OCI-LY1 (cell line): ENCODE measurements around the gene NADK2.

Experiments
- H2AFZ ChIP-seq: fragments of 200-600 bp; sonication (generic), shearing (Covaris generic); 2 replicates; pipeline ENCODE4 v1.6.0; 2014; ENCODE audit warnings: antibody characterized with exemption, mild to moderate bottlenecking, low read length
- H3F3A ChIP-seq: fragments of 200-600 bp; sonication (generic), shearing (Covaris generic); 2 replicates; pipeline ENCODE4 v1.6.0; 2014; ENCODE audit warnings: mild to moderate bottlenecking, antibody characterized with exemption, low read length, moderate library complexity; ENCODE audit not compliant: insufficient read depth
- H3K27ac ChIP-seq: fragments of 200-600 bp; sonication (generic); 2 replicates; pipeline ENCODE4 v1.5.1; 2014; ENCODE audit warnings: low read length, mixed run types, mild to moderate bottlenecking, low read depth; ENCODE audit not compliant: poor library complexity, severe bottlenecking
- H3K27me3 ChIP-seq: fragments of 200-600 bp; sonication (generic); 2 replicates; pipeline ENCODE4 v1.6.0; 2014; ENCODE audit warnings: antibody characterized with exemption, mild to moderate bottlenecking, low read length, moderate library complexity; ENCODE audit not compliant: insufficient read depth
- H3K36me3 ChIP-seq: fragments of 200-600 bp; sonication (generic); 2 replicates; pipeline ENCODE4 v1.6.1; 2014; ENCODE audit warnings: mild to moderate bottlenecking, antibody characterized with exemption, low read length, moderate library complexity, mixed read lengths; ENCODE audit not compliant: insufficient read depth
- H3K4me1 ChIP-seq: fragments of 200-600 bp; sonication (generic); 2 replicates; pipeline ENCODE4 v1.5.1; 2014; ENCODE audit warnings: mild to moderate bottlenecking, low read length, moderate library complexity; ENCODE audit not compliant: insufficient read depth, severe bottlenecking
- H3K4me2 ChIP-seq: fragments of 200-600 bp; sonication (generic), shearing (Covaris generic); 2 replicates; pipeline ENCODE4 v1.6.1; 2014; ENCODE audit warnings: low read length
- H3K4me3 ChIP-seq: fragments of 200-600 bp; sonication (generic); 2 replicates; pipeline ENCODE4 v1.5.1; 2014; ENCODE audit warnings: low read length, low read depth, mild to moderate bottlenecking, mixed read lengths; ENCODE audit not compliant: poor library complexity, severe bottlenecking
- H3K79me2 ChIP-seq: fragments of 200-600 bp; shearing (Covaris generic); 2 replicates; pipeline ENCODE4 v1.6.1; 2016; ENCODE audit warnings: mixed run types, low read length, mixed read lengths; ENCODE audit not compliant: insufficient read depth
- H3K9ac ChIP-seq: fragments of 200-600 bp; sonication (generic), shearing (Covaris generic); 2 replicates; pipeline ENCODE4 v1.6.1; 2014; ENCODE audit warnings: mild to moderate bottlenecking, low read length, mixed read lengths
- H3K9me2 ChIP-seq: fragments of 200-600 bp; sonication (generic), shearing (Covaris generic); 2 replicates; pipeline ENCODE4 v1.6.1; 2014; ENCODE audit warnings: low read depth, mild to moderate bottlenecking, low read length, mixed read lengths
- H3K9me3 ChIP-seq: fragments of 200-600 bp; shearing (Covaris generic); 2 replicates; pipeline ENCODE4 v1.6.1; 2014; ENCODE audit warnings: low read length, mixed read lengths
- H4K20me1 ChIP-seq: fragments of 200-600 bp; sonication (generic), shearing (Covaris generic); 2 replicates; pipeline ENCODE4 v1.6.0; 2016; ENCODE audit warnings: mild to moderate bottlenecking, low read length; ENCODE audit not compliant: insufficient read depth
- EZH2 ChIP-seq: fragments of 200-600 bp; sonication (generic), shearing (Covaris generic); IDR thresholded peaks from 2 replicates; pipeline ENCODE4 v1.8.0; 2017; ENCODE audit warnings: borderline replicate concordance, mixed run types, mild to moderate bottlenecking, antibody characterized with exemption, low read length, moderate library complexity, mixed read lengths
- TF ChIP-seq, protein P1 (sequence below): fragments of 200-600 bp; sonication (generic), shearing (Covaris generic); IDR thresholded peaks from 2 replicates; pipeline ENCODE4 v1.5.1; 2017; ENCODE audit warnings: mild to moderate bottlenecking, antibody characterized with exemption, low read length, moderate library complexity, mixed read lengths

Gene NADK2

DNA sequence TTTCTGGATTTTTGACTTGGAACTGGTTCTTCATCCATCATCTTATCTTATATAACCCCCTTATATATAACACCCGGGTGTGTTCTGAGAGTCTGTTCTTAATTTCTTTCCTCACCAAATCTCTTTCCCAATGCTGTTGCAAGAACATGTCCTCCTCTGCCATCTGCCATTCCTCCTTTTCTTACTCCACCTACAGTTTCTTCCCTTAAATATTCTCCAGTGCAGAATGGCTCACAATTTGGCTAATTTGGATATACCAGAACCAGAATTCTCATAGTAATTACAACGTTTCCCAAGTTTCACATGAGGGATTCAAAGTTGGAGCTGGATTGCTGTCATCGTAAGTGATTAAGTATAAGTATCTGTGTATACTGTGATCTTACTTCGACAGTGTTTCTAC, 61.8 kb downstream of the NADK2 start:
- no peaks in the 10 kb centered on the region for H3F3A ChIP-seq
- peaks cover 86% of the 10 kb centered on the region for H3K36me3 ChIP-seq
- H3K27me3 ChIP-seq, result no peaks in the 10 kb centered on the region
- no peaks in the 10 kb centered on the region for H3K9me3 ChIP-seq
- H3K9ac ChIP-seq, result no peak overlapping the region
- H3K79me2 ChIP-seq, result no peaks in the 10 kb centered on the region
- no peak overlapping the region for H2AFZ ChIP-seq
- H3K4me3 ChIP-seq, result no peak overlapping the region
- no peaks in the 10 kb centered on the region for H3K9me2 ChIP-seq
- H4K20me1 ChIP-seq, result no peaks in the 10 kb centered on the region
- TF ChIP-seq, protein P1, sequence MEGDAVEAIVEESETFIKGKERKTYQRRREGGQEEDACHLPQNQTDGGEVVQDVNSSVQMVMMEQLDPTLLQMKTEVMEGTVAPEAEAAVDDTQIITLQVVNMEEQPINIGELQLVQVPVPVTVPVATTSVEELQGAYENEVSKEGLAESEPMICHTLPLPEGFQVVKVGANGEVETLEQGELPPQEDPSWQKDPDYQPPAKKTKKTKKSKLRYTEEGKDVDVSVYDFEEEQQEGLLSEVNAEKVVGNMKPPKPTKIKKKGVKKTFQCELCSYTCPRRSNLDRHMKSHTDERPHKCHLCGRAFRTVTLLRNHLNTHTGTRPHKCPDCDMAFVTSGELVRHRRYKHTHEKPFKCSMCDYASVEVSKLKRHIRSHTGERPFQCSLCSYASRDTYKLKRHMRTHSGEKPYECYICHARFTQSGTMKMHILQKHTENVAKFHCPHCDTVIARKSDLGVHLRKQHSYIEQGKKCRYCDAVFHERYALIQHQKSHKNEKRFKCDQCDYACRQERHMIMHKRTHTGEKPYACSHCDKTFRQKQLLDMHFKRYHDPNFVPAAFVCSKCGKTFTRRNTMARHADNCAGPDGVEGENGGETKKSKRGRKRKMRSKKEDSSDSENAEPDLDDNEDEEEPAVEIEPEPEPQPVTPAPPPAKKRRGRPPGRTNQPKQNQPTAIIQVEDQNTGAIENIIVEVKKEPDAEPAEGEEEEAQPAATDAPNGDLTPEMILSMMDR, result no peak
- no peak for TF ChIP-seq EZH2
- no peaks in the 10 kb centered on the region for H3K4me1 ChIP-seq
- no peak overlapping the region for H3K4me2 ChIP-seq
- H3K27ac ChIP-seq, result no peak overlapping the region

DNA sequence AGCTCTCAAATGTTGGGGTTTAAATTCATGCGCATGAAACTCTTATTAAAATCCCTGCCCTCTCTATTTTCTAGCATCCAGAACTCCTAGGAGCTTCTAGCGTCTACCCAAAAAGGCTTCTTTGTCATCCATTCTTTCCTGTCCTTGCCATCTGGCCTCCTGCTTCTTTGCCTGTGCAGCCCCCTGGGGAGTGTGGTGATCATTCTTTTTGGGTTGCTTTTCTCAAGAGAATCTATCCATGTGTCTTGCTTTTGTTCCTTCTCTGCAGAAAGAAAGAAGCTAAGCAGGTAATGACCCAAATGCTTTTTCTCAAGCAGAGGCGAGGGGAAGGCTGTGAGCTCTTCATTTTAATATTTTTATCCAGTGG, 63.2 kb downstream of the NADK2 start:
- H3K9ac ChIP-seq, result no peak overlapping the region
- H3K79me2 ChIP-seq, result no peaks in the 10 kb centered on the region

DNA sequence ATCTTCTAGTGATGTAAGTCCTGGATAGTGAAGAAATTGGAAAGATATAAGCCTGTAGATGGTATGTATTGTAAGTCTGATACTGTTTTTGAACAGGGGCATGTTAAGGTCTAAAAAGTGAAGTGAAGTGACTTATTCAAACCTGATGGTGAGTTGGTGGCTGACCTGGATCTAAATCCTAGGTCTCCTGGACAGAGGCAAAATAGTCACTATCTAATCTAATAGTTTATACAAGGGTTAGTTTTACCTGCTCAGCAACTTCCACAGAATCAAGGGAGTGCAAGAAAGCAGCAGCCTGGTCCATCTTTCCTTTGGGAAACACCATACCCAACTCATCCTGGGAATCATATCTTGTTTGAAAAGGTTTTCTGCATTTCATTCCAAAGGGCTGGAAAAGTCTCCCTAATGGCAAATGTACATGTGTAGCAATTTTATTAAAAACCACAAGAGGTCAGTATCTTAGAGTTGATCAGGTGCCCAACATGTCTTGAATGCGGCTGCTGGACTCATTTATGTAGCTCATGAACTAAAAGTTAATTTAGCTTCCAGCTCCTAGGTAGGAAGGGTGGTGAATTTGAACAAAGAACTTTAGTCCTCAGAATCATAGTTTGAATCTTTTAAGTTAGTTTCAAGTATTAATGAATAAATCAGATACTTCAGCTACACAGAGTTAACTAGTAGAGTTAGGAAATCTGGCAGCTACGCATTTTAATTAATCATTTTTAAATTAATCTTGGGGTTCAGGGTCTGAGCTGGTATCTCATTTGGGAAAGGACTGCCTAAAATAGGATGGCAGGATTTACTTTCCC, 63.8 kb downstream of the NADK2 start:
- no peaks in the 10 kb centered on the region for H4K20me1 ChIP-seq
- no peaks in the 10 kb centered on the region for H3K4me1 ChIP-seq
- H3K4me2 ChIP-seq, result no peak overlapping the region
- H2AFZ ChIP-seq, result no peak overlapping the region
- no peak overlapping the region for H3K9ac ChIP-seq
- no peaks in the 10 kb centered on the region for H3K9me3 ChIP-seq
- no peak overlapping the region for H3K4me3 ChIP-seq
- no peaks in the 10 kb centered on the region for H3K27me3 ChIP-seq
- H3K27ac ChIP-seq, result no peak overlapping the region
- H3F3A ChIP-seq, result no peaks in the 10 kb centered on the region
- peaks cover 95% of the 10 kb centered on the region for H3K36me3 ChIP-seq
- TF ChIP-seq, protein P1, result peak; percentile 65
- TF ChIP-seq EZH2, result no peak
- H3K79me2 ChIP-seq, result no peaks in the 10 kb centered on the region
- no peaks in the 10 kb centered on the region for H3K9me2 ChIP-seq

More for the DNA sequence above, 63.2 kb downstream of the NADK2 start:
- no peaks in the 10 kb centered on the region for H3K27me3 ChIP-seq
- H3K9me3 ChIP-seq, result no peaks in the 10 kb centered on the region
- H3K4me2 ChIP-seq, result no peak overlapping the region
- no peak overlapping the region for H3K27ac ChIP-seq
- no peaks in the 10 kb centered on the region for H3K4me1 ChIP-seq
- peaks cover 91% of the 10 kb centered on the region for H3K36me3 ChIP-seq
- no peaks in the 10 kb centered on the region for H3F3A ChIP-seq
- no peaks in the 10 kb centered on the region for H4K20me1 ChIP-seq
- H3K4me3 ChIP-seq, result no peak overlapping the region
- H3K9me2 ChIP-seq, result no peaks in the 10 kb centered on the region
- TF ChIP-seq, protein P1, result no peak
- TF ChIP-seq EZH2, result no peak
- no peak overlapping the region for H2AFZ ChIP-seq
